Fibroblast of mammary gland (primary cell): ENCODE results near the gene CIT.
"Not testable (repeated sequence)": the region's sequence is repeated elsewhere in the genome, so short reads cannot be mapped to it uniquely, and the experiment has no call there.

Source experiments
- DNase-seq: peaks from one replicate; pipeline ENCODE4 v3.0.0-alpha.2; 2010; ENCODE audit warnings: low read depth
- H3K4me3 ChIP-seq: 2 replicates; pipeline ENCODE4 v1.5.1; 2011; ENCODE audit warnings: low read depth, mild to moderate bottlenecking, low read length, moderate library complexity; ENCODE audit not compliant: control insufficient read depth
- CTCF ChIP-seq: conservative IDR thresholded peaks from 2 replicates; pipeline ENCODE4 v1.5.1; 2011; ENCODE audit warnings: low read depth, low read length, inconsistent platforms; ENCODE audit not compliant: control insufficient read depth, insufficient read depth

CIT gene

GRCh38 chr12:119713551-119714031 is 163.5 kb downstream of the CIT start:
- DNase-seq: no peak
- no peak for TF ChIP-seq CTCF
- no peak overlapping the region for H3K4me3 ChIP-seq

DNA sequence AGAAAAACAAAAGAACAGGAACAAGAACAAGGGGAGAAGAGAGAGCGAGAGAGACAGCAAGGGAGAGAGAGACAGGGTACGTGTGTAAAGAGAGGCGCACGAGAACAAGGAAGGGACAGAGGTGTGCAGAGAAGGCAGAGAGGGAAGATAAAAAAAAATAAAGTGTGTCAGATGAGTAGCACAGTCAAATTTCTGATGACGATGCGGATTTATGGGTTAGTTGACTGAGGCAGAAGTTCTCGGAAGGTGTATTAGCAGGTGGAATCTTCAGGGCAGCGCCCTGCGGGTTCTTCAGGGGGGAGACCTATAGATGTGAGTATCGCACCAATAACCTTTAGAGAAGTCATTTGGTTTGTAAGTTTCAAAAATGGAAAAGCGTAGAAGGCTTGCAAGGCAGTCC is 164.4 kb downstream of the CIT start:
- no peak overlapping the region for H3K4me3 ChIP-seq
- no peak for DNase-seq
- TF ChIP-seq CTCF: no peak

DNA sequence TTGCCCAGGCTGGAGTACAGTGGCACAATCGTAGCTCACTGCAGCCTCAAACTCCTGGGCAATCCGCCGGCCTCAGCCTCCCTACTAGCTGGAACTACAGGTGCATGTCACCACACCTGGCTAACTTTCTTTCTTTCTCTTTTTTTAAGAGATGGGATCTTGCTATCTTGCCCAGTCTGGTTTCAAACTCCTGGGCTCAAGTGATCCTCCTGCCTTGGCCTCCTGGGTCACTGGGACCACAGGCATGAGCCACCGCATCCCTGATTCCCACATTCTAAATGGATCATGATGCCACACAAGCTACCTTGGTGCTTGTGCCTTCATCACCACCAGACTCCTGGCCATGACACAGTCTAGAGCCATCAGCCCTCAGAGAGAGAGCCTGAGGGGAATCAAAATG is 165.4 kb downstream of the CIT start:
- H3K4me3 ChIP-seq: no peak overlapping the region
- TF ChIP-seq CTCF: no peak
- DNase-seq: no peak

GRCh38 chr12:119710965-119711551 is 166.1 kb downstream of the CIT start:
- DNase-seq: no peak
- TF ChIP-seq CTCF: no peak
- no peak overlapping the region for H3K4me3 ChIP-seq

GRCh38 chr12:119710374-119710964 is 166.7 kb downstream of the CIT start:
- TF ChIP-seq CTCF: no peak
- H3K4me3 ChIP-seq: no peak overlapping the region
- DNase-seq: no peak

- DNase-seq, H3K4me3 ChIP-seq: not testable (repeated sequence)
These were observed 170.7 kb downstream of the CIT start for GRCh38 chr12:119706427-119706826.

DNA sequence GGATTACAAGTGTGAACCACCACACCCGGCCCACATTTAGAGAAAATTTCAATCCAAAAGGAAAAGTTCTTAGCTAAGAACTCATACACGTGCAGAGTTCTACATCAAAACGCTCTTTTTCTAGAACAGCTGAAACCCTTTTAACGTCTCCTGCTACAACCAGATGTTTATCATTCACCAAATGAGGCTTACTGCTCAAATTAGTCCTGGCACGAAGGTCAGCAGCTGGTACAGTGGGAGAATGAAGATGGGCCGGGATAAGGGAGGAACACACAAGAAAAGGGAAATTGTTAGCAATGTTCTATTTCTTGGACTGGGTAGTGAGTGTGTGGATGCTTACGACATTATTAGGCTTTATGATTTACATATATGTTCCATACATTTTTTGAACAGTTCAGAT is 171.9 kb downstream of the CIT start:
- no peak for DNase-seq
- no peak for TF ChIP-seq CTCF
- no peak overlapping the region for H3K4me3 ChIP-seq
